GM12864 (cell line): ENCODE data around the gene CUL3.

Experiments used
- DNase-seq: peaks from one replicate; pipeline ENCODE4 v3.0.0-alpha.2; 2011; ENCODE audit warnings: low read depth
- H3K4me3 ChIP-seq: 2 replicates; pipeline ENCODE4 v1.5.1; 2011; ENCODE audit warnings: mild to moderate bottlenecking, low read depth, low read length, control low read depth
- TF ChIP-seq, protein P1 (sequence below): IDR thresholded peaks from 2 replicates; pipeline ENCODE4 v1.5.1; 2011; ENCODE audit warnings: low read depth, mild to moderate bottlenecking, moderate library complexity, low read length, control low read depth, inconsistent platforms; ENCODE audit errors: missing control alignments

The CUL3 gene

DNA sequence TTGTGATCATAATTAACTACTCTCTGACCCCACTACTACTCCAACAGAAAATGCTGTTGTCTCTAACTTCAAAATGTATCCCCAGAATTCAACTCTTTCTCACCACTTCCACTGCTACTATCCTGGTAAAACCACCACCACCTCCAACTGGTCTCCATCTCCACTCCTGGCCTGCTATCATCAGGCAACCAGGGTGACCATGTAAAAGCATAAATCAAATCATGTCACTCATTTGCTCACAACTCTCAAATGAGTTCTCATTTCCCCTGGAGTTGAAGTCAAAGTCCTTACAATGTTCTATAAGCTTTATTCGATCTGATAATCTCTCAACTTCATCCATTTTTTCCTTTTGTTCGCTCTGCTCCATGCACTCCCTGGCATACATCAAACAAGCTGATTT lies 24.6 kb downstream of the CUL3 start:
- no peak overlapping the region for H3K4me3 ChIP-seq
- no peak for DNase-seq
- TF ChIP-seq, protein P1, sequence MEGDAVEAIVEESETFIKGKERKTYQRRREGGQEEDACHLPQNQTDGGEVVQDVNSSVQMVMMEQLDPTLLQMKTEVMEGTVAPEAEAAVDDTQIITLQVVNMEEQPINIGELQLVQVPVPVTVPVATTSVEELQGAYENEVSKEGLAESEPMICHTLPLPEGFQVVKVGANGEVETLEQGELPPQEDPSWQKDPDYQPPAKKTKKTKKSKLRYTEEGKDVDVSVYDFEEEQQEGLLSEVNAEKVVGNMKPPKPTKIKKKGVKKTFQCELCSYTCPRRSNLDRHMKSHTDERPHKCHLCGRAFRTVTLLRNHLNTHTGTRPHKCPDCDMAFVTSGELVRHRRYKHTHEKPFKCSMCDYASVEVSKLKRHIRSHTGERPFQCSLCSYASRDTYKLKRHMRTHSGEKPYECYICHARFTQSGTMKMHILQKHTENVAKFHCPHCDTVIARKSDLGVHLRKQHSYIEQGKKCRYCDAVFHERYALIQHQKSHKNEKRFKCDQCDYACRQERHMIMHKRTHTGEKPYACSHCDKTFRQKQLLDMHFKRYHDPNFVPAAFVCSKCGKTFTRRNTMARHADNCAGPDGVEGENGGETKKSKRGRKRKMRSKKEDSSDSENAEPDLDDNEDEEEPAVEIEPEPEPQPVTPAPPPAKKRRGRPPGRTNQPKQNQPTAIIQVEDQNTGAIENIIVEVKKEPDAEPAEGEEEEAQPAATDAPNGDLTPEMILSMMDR: no peak

DNA sequence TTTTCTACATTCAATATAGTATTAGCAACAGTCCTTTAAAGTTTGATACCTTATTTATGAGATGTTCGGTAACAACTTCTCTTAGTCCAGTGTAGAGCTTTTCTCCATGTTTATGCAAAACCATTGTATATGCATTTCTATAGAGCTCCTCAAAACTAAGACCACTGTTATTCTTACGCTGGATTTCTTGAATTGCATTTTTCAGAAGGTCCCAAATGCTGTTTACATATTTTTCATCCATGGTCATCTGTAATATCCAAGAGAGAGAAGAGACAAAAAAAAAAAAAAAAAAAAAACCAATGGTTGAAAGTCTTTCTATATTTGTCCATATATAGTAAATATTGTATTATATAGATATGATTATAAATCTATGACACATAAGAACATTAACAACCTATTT lies 27.6 kb downstream of the CUL3 start:
- TF ChIP-seq, protein P1: no peak
- DNase-seq: no peak
- no peak overlapping the region for H3K4me3 ChIP-seq

DNA sequence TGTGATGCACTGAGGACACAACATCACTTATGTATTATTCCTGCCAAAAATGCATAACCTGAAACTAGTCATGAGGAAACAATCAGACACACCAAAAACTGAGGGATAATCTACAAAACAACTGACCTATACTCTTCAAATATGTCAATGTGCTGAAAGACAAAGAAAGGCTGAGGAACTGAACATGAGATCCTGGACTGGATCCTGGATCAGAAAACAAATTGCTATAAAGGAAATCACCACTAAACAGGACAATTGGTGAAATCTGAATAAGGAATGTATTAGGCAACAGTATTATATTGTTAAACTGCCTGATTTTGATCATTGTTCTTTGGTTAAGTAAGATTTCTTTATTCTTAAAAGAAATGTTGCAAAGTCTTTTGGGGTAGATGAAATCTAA lies 28.8 kb downstream of the CUL3 start:
- TF ChIP-seq, protein P1: no peak
- no peak overlapping the region for H3K4me3 ChIP-seq
- DNase-seq: no peak

DNA sequence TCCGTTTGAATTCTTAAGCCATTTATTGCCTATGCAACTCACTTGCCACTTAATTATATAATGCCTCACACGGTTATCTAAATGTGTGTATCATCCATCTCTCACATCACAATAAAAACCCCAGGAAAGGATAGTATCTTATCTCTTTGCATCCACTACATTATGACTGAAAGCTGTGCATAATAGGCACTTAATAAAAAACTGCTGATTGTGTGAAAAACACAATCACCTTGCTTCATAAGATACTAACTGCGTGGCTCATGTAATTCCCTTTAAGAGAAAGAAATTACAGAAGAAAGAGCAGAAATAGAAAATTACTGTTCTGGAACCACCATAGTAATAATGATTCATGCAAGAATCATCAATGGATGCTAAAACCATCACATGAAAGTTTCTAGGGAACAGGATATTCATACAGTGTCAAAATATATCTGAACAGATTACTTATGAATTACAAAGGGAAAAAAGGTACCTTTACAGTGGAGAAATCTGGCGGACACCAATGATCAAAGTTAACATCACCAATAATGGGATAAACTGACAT lies 29.3 kb downstream of the CUL3 start:
- no peak overlapping the region for H3K4me3 ChIP-seq
- TF ChIP-seq, protein P1: no peak
- DNase-seq: no peak

DNA sequence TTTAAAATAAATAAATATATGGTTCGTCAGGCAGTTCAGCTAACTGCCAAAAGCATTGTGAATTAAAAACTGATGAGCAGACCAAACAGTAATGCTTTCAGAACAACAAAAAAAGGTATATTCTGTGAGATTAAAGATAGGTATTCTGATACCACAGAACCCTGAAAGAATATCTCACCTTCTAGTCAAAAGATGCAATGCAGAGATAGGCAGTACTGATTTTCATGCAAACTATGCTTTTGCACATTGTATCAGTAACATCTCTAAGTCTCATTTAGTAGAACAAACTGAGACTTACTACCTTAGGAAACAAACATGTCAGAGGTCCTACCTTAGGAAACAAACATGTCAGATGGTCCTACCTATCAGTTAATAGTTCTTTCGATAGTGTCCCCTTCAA lies 32.4 kb downstream of the CUL3 start:
- DNase-seq: no peak
- H3K4me3 ChIP-seq: no peak overlapping the region
- TF ChIP-seq, protein P1: no peak

DNA sequence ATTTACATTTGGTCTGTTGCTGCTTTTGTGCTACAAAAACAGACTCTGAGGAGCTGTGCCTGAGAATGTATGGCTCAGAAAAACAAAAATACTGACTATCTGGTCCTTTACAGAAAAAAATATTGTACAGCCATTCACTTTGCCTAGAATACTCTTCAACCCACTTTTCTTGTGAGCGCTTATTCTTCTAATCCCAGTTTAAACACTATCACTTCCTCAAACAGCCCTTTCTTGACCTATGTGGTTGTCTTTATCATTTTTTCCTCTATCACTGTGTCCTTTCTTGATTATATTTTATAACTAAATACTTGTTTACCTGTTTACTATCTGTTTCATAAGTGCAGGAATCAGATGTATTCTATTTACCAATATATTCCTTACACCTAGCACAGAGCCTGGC lies 33.5 kb downstream of the CUL3 start:
- no peak for DNase-seq
- TF ChIP-seq, protein P1: no peak
- no peak overlapping the region for H3K4me3 ChIP-seq

DNA sequence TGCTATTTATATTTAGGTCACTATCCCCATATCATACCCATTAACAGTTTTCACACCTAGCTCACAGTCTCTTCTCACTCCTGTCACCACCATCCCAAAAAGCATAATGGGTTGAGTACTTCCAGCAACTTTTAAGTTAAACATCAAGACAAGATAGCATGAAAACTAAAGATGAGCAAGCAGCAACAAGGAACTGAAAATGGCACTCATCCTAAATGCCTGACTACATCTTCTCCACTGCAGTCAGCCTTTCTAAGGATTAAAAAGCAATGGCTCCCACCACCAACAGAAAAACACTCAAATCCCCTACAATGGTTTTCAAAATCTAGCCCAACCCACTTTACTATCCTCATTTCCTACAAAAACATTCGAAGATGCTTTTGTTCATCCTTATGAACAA lies 38.2 kb downstream of the CUL3 start:
- no peak for DNase-seq
- TF ChIP-seq, protein P1: no peak
- H3K4me3 ChIP-seq: no peak overlapping the region
